BLaER1 treated with 17β-estradiol and CSF1 and Interleukin-3, amounts not matched to agents 10 nM and 100 nM (cell line): ENCODE measurements around the gene AP4E1.
"Not testable (repeated sequence)": the region's sequence is repeated elsewhere in the genome, so short reads cannot be mapped to it uniquely, and the experiment has no call there.

Source experiments
- H3K27ac ChIP-seq, 11 experiments: shearing (Covaris generic); formaldehyde crosslinking; 2 replicates each; pipeline ENCODE4 v1.8.1; 2022
- H3K27me3 ChIP-seq, 11 experiments: shearing (Covaris generic); formaldehyde crosslinking; 2 replicates each; pipeline ENCODE4 v1.8.1; 2022
- H3K36me3 ChIP-seq, 11 experiments: shearing (Covaris generic); formaldehyde crosslinking; 2 replicates each; pipeline ENCODE4 v1.8.1; 2022
- H3K4me1 ChIP-seq, 10 experiments: shearing (Covaris generic); formaldehyde crosslinking; 2 replicates each; pipeline ENCODE4 v1.8.1; 2022
- H3K4me2 ChIP-seq, 11 experiments: shearing (Covaris generic); formaldehyde crosslinking; 2 replicates each; pipeline ENCODE4 v1.8.1; 2022
- H3K4me3 ChIP-seq, 10 experiments: shearing (Covaris generic); formaldehyde crosslinking; 2 replicates each; pipeline ENCODE4 v1.8.1; 2022
- H3K9ac ChIP-seq, 11 experiments: shearing (Covaris generic); formaldehyde crosslinking; 2 replicates each; pipeline ENCODE4 v1.8.1; 2022
- H3K9me3 ChIP-seq, 11 experiments: shearing (Covaris generic); formaldehyde crosslinking; replicated peaks in 1 of 11; 2 replicates each; pipeline ENCODE4 v1.8.1; 2022
- H4K20me1 ChIP-seq, 11 experiments: shearing (Covaris generic); formaldehyde crosslinking; 2 replicates each; pipeline ENCODE4 v1.8.1; 2022
- Cebpa-rat ChIP-seq, 11 experiments: shearing (Covaris generic); IDR thresholded peaks; 2 replicates each; pipeline ENCODE4 v1.8.1; 2022

AP4E1 gene

DNA sequence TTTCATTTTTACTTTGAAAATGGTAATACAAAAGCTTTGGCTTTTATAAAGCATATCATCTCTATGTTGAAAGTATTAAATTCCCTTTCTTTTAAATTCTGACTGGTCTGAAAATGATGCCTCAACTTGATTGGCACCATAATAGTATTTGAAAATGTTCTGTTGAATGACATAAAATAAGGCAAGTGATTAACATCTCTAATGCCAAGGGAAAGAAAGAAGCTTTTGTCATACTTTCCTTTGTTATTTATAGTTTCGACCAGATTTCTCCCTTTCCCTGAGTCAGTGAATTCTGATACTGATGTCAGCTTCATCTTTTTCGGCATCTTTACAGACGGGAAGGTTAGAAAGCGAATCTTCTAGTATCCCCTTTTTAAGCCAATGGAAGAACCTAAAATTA lies 3.4 kb upstream of the AP4E1 start:
- Histone ChIP-seq H3K4me2 (peak overlapping the region in 1 of 11 experiments; percentile 12; a peak in 1 of 22 replicates), H3K27ac (no peak overlapping the region), H3K9me3 (no peaks in the 10 kb centered on the region), H3K36me3 (peaks cover 0 to 15% (median 0%) of the 10 kb centered on the region in 11 experiments; a peak in 1 of 22 replicates), H4K20me1 (no peaks in the 10 kb centered on the region), H3K9ac (no peak overlapping the region), H3K4me1 (peaks cover 20 to 47% (median 25%) of the 10 kb centered on the region in 10 experiments), H3K4me3 (no peak overlapping the region), H3K27me3 (no peaks in the 10 kb centered on the region)
- TF ChIP-seq Cebpa-rat (IDR thresholded peaks at IDR 0.05), result no peak

DNA sequence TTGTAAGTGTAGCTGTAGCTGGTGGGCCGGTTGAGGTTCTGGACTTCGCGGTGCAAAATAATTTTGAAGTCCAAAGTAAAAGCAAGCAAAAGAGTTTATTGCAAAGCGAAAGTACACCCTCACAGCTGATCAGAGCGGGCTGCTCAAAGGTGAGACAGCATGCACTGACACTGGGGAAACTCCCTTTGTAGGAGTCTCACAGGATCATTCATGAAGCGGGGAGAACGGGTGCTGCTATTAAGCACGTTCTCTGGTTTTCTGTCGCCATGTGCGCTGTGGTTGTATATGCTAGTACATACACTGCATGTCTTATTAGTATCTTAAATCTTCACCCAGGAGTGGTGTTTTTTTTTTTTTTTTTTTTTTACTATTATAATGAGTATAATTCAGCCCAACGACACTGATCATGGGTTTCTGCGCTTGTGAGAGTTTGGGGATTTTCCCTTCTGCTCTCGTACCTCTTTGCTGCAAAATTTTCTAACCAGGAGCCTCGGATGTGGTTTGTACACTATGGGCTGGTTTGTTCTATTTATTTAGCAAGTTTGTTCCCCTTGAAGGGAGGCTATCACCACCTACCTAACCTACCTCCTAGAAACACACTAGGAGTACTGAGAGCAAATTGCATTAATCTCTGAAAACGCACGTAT lies 1.4 kb upstream of the AP4E1 start:
- peaks cover 0 to 15% (median 0%) of the 10 kb centered on the region in 11 experiments; a peak in 3 of 22 replicates for H3K36me3 ChIP-seq
- H3K27me3 ChIP-seq, result no peaks in the 10 kb centered on the region
- peaks cover 0 to 3% (median 0%) of the 10 kb centered on the region in 11 experiments; a peak in 4 of 22 replicates for H4K20me1 ChIP-seq
- no peak for TF ChIP-seq Cebpa-rat (IDR thresholded peaks at IDR 0.05)
- H3K4me3 ChIP-seq, result peak overlapping the region; percentile 85 to 99 (median 94)
- peak overlapping the region; percentile 89 to 99 (median 94) for H3K9ac ChIP-seq
- peaks cover 38 to 68% (median 40%) of the 10 kb centered on the region in 10 experiments for H3K4me1 ChIP-seq
- peak overlapping the region; percentile 75 to 97 (median 86) for H3K4me2 ChIP-seq
- peak overlapping the region; percentile 90 to 98 (median 94) for H3K27ac ChIP-seq
- H3K9me3 ChIP-seq, result no peaks in the 10 kb centered on the region

DNA sequence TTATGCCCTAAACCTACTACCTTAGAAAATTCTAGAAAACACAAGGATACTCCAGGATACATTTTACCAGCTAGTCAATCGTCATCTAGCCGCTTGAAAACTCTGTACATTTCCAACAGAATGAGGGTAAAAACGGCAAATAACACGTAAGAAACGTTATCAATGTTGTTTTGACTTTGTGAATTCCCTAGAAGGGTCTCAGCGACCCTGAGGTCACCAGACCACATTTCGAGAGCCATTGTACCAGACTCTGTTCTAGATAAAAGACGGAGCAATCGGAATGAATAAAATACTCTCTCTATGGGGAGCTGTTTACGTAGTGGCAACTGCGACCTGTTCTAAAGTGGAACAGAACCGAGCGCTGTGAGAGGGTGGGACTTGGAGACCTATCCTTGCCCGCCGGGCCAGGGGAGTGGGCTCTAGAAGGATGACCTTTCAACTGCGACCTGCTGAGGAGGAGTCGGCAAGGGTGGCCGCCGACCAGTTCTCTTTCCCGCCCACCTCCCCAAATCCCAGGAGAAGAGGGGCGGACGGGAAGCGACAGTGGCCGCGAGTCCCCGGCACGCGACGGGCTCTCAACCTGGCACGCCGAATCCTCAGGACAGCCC lies 778 bp upstream of the AP4E1 start:
- peak overlapping the region; percentile 90 to 98 (median 94) for H3K27ac ChIP-seq
- peaks cover 41 to 69% (median 47%) of the 10 kb centered on the region in 10 experiments for H3K4me1 ChIP-seq
- no peaks in the 10 kb centered on the region for H3K27me3 ChIP-seq
- H3K36me3 ChIP-seq, result peaks cover 2 to 22% (median 6%) of the 10 kb centered on the region in 11 experiments; a peak in 20 of 22 replicates
- H3K4me2 ChIP-seq, result peak overlapping the region; percentile 75 to 97 (median 86)
- H3K4me3 ChIP-seq, result peak overlapping the region; percentile 85 to 99 (median 94)
- H4K20me1 ChIP-seq, result peaks cover 0 to 9% (median 0%) of the 10 kb centered on the region in 11 experiments; a peak in 4 of 22 replicates
- TF ChIP-seq Cebpa-rat (IDR thresholded peaks at IDR 0.05), result no peak
- H3K9me3 ChIP-seq, result no peaks in the 10 kb centered on the region
- H3K9ac ChIP-seq, result peak overlapping the region; percentile 89 to 99 (median 94)

DNA sequence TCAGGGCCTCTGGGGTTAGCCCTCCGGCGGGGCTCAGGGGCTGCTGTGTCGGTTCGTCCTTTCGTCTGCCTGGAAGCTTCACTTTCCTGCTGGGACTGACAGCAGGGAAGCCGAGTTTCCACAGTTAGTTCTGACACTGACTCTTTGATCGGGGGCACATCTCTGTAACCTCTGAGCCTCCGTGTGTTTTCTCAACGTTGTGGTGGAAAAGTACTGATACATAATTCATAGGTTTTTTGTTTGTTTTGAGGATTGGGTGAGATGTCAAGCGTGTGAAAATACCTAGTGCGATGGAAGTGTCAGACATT lies 481 bp downstream of the AP4E1 start:
- Histone ChIP-seq H3K27ac (peak overlapping the region; percentile 90 to 98 (median 94)), H3K4me2 (peak overlapping the region; percentile 76 to 98 (median 87)), H3K27me3 (no peaks in the 10 kb centered on the region), H3K9me3 (no peaks in the 10 kb centered on the region), H3K9ac (peak overlapping the region; percentile 89 to 99 (median 94)), H4K20me1 (peaks cover 0 to 12% (median 0%) of the 10 kb centered on the region in 11 experiments; a peak in 4 of 22 replicates), H3K36me3 (peaks cover 13 to 34% (median 18%) of the 10 kb centered on the region in 11 experiments), H3K4me3 (peak overlapping the region; percentile 85 to 99 (median 94)), H3K4me1 (peaks cover 43 to 72% (median 52%) of the 10 kb centered on the region in 10 experiments)
- no peak for TF ChIP-seq Cebpa-rat (IDR thresholded peaks at IDR 0.05)

DNA sequence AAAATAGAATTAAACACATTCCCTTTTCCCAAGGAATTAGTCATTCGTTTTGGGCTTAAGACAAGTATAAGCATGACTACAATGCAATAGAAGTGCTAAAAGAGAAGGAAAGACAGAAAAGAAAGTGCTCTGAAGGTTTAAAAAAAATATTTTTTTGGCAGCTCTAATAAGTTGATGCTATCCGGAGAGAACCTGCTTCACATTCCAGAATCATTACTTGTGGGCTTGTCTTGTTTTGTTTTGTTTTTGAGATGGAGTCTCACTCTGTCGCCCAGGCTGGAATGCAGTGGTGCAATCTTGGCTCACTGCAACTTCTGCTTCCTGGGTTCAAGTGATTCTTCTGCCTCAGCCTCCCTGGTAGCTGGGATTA lies 1.9 kb downstream of the AP4E1 start:
- Histone ChIP-seq H3K36me3 (peaks cover 20 to 41% (median 32%) of the 10 kb centered on the region in 11 experiments), H4K20me1 (peaks cover 0 to 19% (median 0%) of the 10 kb centered on the region in 11 experiments; a peak in 4 of 22 replicates), H3K4me3 (peak overlapping the region in 7 of 10 experiments; percentile 36 to 99 (median 89); a peak in 8 of 20 replicates), H3K27ac (peak overlapping the region in 10 of 11 experiments; percentile 72 to 97 (median 94); a peak in 15 of 22 replicates), H3K4me1 (peaks cover 43 to 58% (median 52%) of the 10 kb centered on the region in 10 experiments), H3K4me2 (peak overlapping the region; percentile 76 to 98 (median 87)), H3K9ac (peak overlapping the region in 9 of 11 experiments; percentile 89 to 99 (median 94); a peak in 9 of 22 replicates)
- not testable (repeated sequence) for H3K27me3 ChIP-seq, H3K9me3 ChIP-seq
- TF ChIP-seq Cebpa-rat (IDR thresholded peaks at IDR 0.05), result peak in 1 of 11 experiments; percentile 44; a peak in 1 of 22 replicates

DNA sequence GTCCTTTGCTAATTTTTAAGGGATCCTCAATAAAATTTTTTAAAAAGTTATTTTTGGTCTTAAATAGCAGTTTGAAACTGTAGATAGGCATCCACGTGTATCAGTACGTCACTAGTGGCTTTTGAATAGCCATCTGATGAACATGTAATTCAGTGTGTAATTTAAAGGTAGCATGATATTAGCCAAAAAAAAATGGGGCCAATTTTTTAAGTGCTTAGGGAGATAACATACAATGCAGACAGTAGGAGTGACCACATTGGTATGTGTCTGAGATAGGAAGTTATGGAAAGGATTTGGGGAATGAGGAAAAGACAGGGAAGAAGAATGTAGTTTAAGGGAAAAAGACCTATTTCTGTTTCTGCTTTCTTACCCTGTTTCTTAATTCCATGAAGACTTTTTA lies 2.5 kb downstream of the AP4E1 start:
- Histone ChIP-seq H3K4me3 (peak overlapping the region in 8 of 10 experiments; percentile 1 to 98 (median 66); a peak in 4 of 20 replicates), H3K27me3 (no peaks in the 10 kb centered on the region), H3K27ac (peak overlapping the region in 10 of 11 experiments; percentile 53 to 97 (median 92); a peak in 20 of 22 replicates), H3K9me3 (no peaks in the 10 kb centered on the region), H3K36me3 (peaks cover 26 to 41% (median 37%) of the 10 kb centered on the region in 11 experiments), H3K9ac (peak overlapping the region in 9 of 11 experiments; percentile 52 to 99 (median 65); a peak in 13 of 22 replicates), H4K20me1 (peaks cover 0 to 19% (median 0%) of the 10 kb centered on the region in 11 experiments; a peak in 4 of 22 replicates), H3K4me1 (peaks cover 43 to 55% (median 51%) of the 10 kb centered on the region in 10 experiments), H3K4me2 (peak overlapping the region; percentile 76 to 98 (median 87))
- TF ChIP-seq Cebpa-rat (IDR thresholded peaks at IDR 0.05), result no peak

DNA sequence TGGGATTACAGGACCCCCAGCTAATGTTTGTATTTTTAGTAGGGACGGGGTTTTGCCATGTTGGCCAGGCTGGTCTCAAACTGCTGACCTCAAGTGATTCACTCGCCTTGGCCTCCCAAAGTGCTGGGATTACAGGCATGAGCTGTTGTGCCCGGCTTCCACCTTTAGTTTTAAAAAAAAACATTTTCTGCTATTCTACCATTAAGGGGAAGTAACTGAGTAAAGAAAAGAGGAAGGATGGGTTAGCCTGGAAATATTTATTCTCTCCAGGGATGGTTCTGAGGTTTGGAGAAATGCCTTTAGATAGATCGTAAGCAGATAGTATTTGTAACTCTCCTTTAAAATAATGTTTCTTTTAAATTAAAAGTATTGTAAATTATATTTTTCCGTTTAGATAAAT lies 3.1 kb downstream of the AP4E1 start:
- H3K4me3 ChIP-seq, result peak overlapping the region in 8 of 10 experiments; percentile 1 to 45 (median 32); a peak in 11 of 20 replicates
- H3K4me2 ChIP-seq, result peak overlapping the region; percentile 76 to 98 (median 87)

DNA sequence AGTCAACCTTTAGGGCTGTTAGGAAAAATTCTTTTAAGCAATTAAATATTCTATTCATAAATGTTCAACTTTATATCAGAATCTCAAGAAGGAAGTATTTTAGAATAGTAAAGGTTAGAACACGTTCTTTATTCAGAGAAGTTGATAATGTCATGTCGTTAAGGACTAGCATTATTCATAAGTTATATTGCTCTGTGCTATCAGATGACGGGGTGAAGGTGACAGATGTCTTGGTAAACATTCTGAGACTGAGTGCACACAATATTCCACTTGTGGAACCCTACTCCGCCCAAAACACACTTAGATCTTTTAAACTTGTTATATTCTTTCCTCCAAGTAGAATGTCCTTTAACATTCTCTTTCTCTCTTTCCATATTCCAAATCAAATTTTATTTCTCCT lies 7.9 kb downstream of the AP4E1 start:
- Histone ChIP-seq H3K9ac (no peak overlapping the region), H3K9me3 (no peaks in the 10 kb centered on the region), H3K36me3 (peaks cover 73 to 93% (median 85%) of the 10 kb centered on the region in 11 experiments), H4K20me1 (peaks cover 0 to 32% (median 4%) of the 10 kb centered on the region in 11 experiments; a peak in 6 of 22 replicates), H3K4me3 (no peak overlapping the region), H3K27ac (no peak overlapping the region), H3K4me1 (peaks cover 14 to 24% (median 17%) of the 10 kb centered on the region in 10 experiments), H3K27me3 (no peaks in the 10 kb centered on the region), H3K4me2 (no peak overlapping the region)
- TF ChIP-seq Cebpa-rat (IDR thresholded peaks at IDR 0.05), result no peak

More for the DNA sequence above, 3.1 kb downstream of the AP4E1 start:
- Histone ChIP-seq H3K27ac (peak overlapping the region; percentile 16 to 97 (median 90); a peak in 21 of 22 replicates), H3K9ac (peak overlapping the region; percentile 22 to 99 (median 64); a peak in 21 of 22 replicates), H4K20me1 (peaks cover 0 to 20% (median 0%) of the 10 kb centered on the region in 11 experiments; a peak in 5 of 22 replicates), H3K4me1 (peaks cover 43 to 54% (median 49%) of the 10 kb centered on the region in 10 experiments), H3K36me3 (peaks cover 32 to 45% (median 43%) of the 10 kb centered on the region in 11 experiments), H3K27me3 (no peaks in the 10 kb centered on the region), H3K9me3 (no peaks in the 10 kb centered on the region)
- TF ChIP-seq Cebpa-rat (IDR thresholded peaks at IDR 0.05), result no peak

DNA sequence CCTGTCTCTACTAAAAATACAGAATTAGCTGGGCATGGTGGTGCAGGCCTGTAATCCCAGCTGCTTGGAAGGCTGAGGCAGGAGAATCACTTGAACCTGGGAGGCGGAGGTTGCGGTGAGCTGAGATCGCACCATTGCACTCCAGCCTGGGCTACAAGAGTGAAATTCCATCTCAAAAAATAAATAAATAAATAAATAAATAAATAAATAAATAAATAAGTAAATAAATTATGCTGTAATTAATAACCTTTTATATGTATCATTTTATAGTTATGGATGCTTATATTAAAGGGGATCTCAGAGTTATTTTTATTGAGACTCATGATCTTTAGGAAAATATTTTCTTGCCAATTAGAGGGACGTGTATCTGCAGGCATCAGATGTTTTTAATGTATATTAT lies 10.9 kb downstream of the AP4E1 start:
- Histone ChIP-seq H4K20me1 (peaks cover 0 to 34% (median 7%) of the 10 kb centered on the region in 11 experiments; a peak in 7 of 22 replicates), H3K36me3 (peaks cover 68 to 99% (median 83%) of the 10 kb centered on the region in 11 experiments)
- not testable (repeated sequence) for H3K9me3 ChIP-seq, H3K27ac ChIP-seq, H3K27me3 ChIP-seq, H3K4me2 ChIP-seq, H3K4me1 ChIP-seq, H3K4me3 ChIP-seq, H3K9ac ChIP-seq
